ENCODE results near the gene PANK3.

PANK3 gene

DNA sequence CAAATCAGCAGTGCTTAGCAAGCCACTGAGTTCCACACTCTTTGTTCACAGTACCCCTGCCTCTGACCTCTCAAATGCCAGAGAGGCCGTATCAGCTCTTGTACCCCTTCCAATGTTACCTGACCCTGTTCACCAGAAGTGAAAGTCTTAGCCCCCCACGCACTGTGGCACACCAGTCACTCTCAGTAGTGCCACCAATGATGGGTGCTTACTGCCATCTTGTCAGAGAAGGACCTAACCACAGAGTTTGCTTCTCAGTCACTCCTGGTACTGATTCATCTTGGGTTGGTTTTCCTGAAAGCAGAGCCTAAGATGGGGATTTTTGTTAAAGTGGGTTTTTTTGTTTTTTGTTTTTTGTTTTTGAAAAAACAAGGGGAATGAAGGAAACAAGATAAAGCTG is 28.8 kb upstream of the PANK3 start:
- Histone ChIP-seq H3K9me3 (replicated peaks; ENCODE audit: insufficient read depth, low read length) (no peaks in the 10 kb centered on the region), H3K4me2 (ENCODE audit: low read depth, low read length) (no peak overlapping the region), H3K9ac (ENCODE audit: low read length) (no peak overlapping the region), H4K20me1 (ENCODE audit: insufficient read depth, low read length) (no peaks in the 10 kb centered on the region), H3K4me1 (ENCODE audit: low read length) (no peaks in the 10 kb centered on the region), H3K4me3 (ENCODE audit: low read length) (no peak overlapping the region), H3K79me2 (ENCODE audit: low read length) (no peaks in the 10 kb centered on the region), H3F3A (ENCODE audit: insufficient read depth, low read length) (no peaks in the 10 kb centered on the region), H3K36me3 (replicated peaks; ENCODE audit: insufficient read depth, low read length) (no peaks in the 10 kb centered on the region), H3K9me2 (replicated peaks; ENCODE audit: insufficient read depth, low read length) (no peaks in the 10 kb centered on the region), H2AFZ (ENCODE audit: low read length) (no peak overlapping the region), H3K27ac (ENCODE audit: low read length) (no peak overlapping the region), H3K27me3 (replicated peaks; ENCODE audit: insufficient read depth, low read length) (no peaks in the 10 kb centered on the region)
- TF ChIP-seq EZH2 (optimal IDR thresholded peaks at IDR 0.05; ENCODE audit: low read depth, low read length), result no peak
- TF ChIP-seq, protein P1, sequence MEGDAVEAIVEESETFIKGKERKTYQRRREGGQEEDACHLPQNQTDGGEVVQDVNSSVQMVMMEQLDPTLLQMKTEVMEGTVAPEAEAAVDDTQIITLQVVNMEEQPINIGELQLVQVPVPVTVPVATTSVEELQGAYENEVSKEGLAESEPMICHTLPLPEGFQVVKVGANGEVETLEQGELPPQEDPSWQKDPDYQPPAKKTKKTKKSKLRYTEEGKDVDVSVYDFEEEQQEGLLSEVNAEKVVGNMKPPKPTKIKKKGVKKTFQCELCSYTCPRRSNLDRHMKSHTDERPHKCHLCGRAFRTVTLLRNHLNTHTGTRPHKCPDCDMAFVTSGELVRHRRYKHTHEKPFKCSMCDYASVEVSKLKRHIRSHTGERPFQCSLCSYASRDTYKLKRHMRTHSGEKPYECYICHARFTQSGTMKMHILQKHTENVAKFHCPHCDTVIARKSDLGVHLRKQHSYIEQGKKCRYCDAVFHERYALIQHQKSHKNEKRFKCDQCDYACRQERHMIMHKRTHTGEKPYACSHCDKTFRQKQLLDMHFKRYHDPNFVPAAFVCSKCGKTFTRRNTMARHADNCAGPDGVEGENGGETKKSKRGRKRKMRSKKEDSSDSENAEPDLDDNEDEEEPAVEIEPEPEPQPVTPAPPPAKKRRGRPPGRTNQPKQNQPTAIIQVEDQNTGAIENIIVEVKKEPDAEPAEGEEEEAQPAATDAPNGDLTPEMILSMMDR (IDR thresholded peaks at IDR 0.05; ENCODE audit: low read length), result no peak
- no peak for TF ChIP-seq EZH2phosphoT487 (IDR thresholded peaks at IDR 0.05; ENCODE audit: low read length)
- no peak for DNase-seq

DNA sequence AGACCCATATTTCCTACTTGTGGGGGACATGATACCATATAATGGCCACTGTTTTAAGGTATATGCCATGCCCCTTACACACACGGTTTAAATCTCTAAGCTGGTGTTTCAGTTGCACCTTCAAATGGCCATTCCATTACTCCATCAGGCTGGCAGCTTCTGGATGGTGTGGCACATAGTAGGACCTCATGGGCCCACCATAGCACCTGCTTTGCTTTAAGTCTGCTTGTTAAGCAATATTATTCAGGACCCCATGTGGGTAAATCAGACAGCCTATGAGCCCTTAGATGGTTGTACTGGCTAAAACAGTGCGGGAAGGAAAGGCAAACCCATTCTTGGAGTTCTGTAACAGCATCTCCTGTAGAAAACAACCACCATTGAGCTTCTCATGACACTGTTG is 27.4 kb upstream of the PANK3 start:
- DNase-seq, result no peak
- no peaks in the 10 kb centered on the region for H3K27me3 ChIP-seq (replicated peaks; ENCODE audit: insufficient read depth, low read length)
- no peak overlapping the region for H3K4me2 ChIP-seq (ENCODE audit: low read depth, low read length)
- H3K4me1 ChIP-seq (ENCODE audit: low read length), result no peaks in the 10 kb centered on the region
- H3K9me3 ChIP-seq (replicated peaks; ENCODE audit: insufficient read depth, low read length), result no peaks in the 10 kb centered on the region
- no peak overlapping the region for H3K9ac ChIP-seq (ENCODE audit: low read length)
- no peak overlapping the region for H3K27ac ChIP-seq (ENCODE audit: low read length)
- no peak for TF ChIP-seq EZH2 (optimal IDR thresholded peaks at IDR 0.05; ENCODE audit: low read depth, low read length)
- TF ChIP-seq EZH2phosphoT487 (IDR thresholded peaks at IDR 0.05; ENCODE audit: low read length), result no peak
- TF ChIP-seq, protein P1 (IDR thresholded peaks at IDR 0.05; ENCODE audit: low read length), result no peak
- H3K79me2 ChIP-seq (ENCODE audit: low read length), result no peaks in the 10 kb centered on the region
- H2AFZ ChIP-seq (ENCODE audit: low read length), result no peak overlapping the region
- H3K36me3 ChIP-seq (replicated peaks; ENCODE audit: insufficient read depth, low read length), result no peaks in the 10 kb centered on the region
- H3K4me3 ChIP-seq (ENCODE audit: low read length), result no peak overlapping the region
- no peaks in the 10 kb centered on the region for H3F3A ChIP-seq (ENCODE audit: insufficient read depth, low read length)
- no peaks in the 10 kb centered on the region for H3K9me2 ChIP-seq (replicated peaks; ENCODE audit: insufficient read depth, low read length)
- no peaks in the 10 kb centered on the region for H4K20me1 ChIP-seq (ENCODE audit: insufficient read depth, low read length)

DNA sequence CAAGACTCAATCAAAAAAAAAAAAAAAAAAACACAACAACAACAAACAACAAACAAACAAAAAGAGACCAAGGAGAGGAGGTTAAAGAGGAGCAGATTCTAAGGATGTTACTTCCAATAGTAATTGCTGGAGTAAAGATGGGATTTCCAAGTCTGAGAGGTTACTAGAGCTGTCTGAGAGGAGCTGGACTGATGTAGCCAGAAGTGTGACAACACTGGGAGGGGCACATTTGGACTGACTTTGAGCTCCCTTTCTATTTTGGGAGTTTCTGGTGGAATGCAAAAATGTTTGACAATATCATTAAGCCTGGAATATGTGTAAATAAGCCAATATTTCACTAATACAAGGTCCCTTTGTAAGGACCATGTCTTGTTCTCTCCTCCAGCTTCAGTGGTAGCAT is 25.3 kb upstream of the PANK3 start:
- Histone ChIP-seq H3K4me1 (ENCODE audit: low read length) (no peaks in the 10 kb centered on the region), H3K27ac (ENCODE audit: low read length) (no peak overlapping the region), H3K79me2 (ENCODE audit: low read length) (no peaks in the 10 kb centered on the region), H3K4me3 (ENCODE audit: low read length) (no peak overlapping the region), H2AFZ (ENCODE audit: low read length) (no peak overlapping the region), H4K20me1 (ENCODE audit: insufficient read depth, low read length) (no peaks in the 10 kb centered on the region), H3K9ac (ENCODE audit: low read length) (no peak overlapping the region), H3K36me3 (replicated peaks; ENCODE audit: insufficient read depth, low read length) (no peaks in the 10 kb centered on the region), H3K27me3 (replicated peaks; ENCODE audit: insufficient read depth, low read length) (no peaks in the 10 kb centered on the region), H3K9me2 (replicated peaks; ENCODE audit: insufficient read depth, low read length) (no peaks in the 10 kb centered on the region), H3K9me3 (replicated peaks; ENCODE audit: insufficient read depth, low read length) (no peaks in the 10 kb centered on the region), H3K4me2 (ENCODE audit: low read depth, low read length) (no peak overlapping the region), H3F3A (ENCODE audit: insufficient read depth, low read length) (no peaks in the 10 kb centered on the region)
- no peak for DNase-seq
- TF ChIP-seq EZH2phosphoT487 (IDR thresholded peaks at IDR 0.05; ENCODE audit: low read length) (no peak), EZH2 (optimal IDR thresholded peaks at IDR 0.05; ENCODE audit: low read depth, low read length) (no peak)
- TF ChIP-seq, protein P1 (IDR thresholded peaks at IDR 0.05; ENCODE audit: low read length), result no peak

Data from MM.1S (cell line).